Mucosa of rectum (tissue), 2 donors: ENCODE measurements around the gene ADAT3.

Experiments used
- H3K27ac ChIP-seq, 2 donors: one replicate each; pipeline ENCODE4 v1.7.0; 2013; ENCODE audit warnings: inconsistent platforms in 2 of 2, low read depth in 2 of 2, low read length in 2 of 2
- H3K27me3 ChIP-seq, 2 donors: one replicate each; pipeline ENCODE4 v1.7.0; 2013; ENCODE audit warnings: low read length in 2 of 2; ENCODE audit not compliant: control insufficient read depth in 2 of 2, insufficient read depth in 2 of 2
- H3K36me3 ChIP-seq, 2 donors: one replicate each; pipeline ENCODE4 v1.7.0; 2013; ENCODE audit warnings: low read length in 2 of 2; ENCODE audit not compliant: control insufficient read depth in 2 of 2, insufficient read depth in 2 of 2
- H3K4me1 ChIP-seq, 2 donors: one replicate each; pipeline ENCODE4 v1.7.0; 2013; ENCODE audit warnings: low read length in 2 of 2, mild to moderate bottlenecking in 1 of 2; ENCODE audit not compliant: control insufficient read depth in 2 of 2, insufficient read depth in 2 of 2
- H3K4me3 ChIP-seq, 2 donors: one replicate each; pipeline ENCODE4 v1.7.0; 2013; ENCODE audit warnings: low read length in 2 of 2
- H3K9ac ChIP-seq, 2 donors: one replicate each; pipeline ENCODE4 v1.7.0; 2013; ENCODE audit warnings: low read length in 2 of 2, low read depth in 1 of 2, mild to moderate bottlenecking in 1 of 2
- H3K9me3 ChIP-seq, 2 donors: one replicate each; pipeline ENCODE4 v1.7.0; 2013; ENCODE audit warnings: low read length in 2 of 2; ENCODE audit not compliant: control insufficient read depth in 2 of 2
- donor health status: healthy.
- donor health status: Normal muscosa, but diverticular disease.

Gene ADAT3

DNA sequence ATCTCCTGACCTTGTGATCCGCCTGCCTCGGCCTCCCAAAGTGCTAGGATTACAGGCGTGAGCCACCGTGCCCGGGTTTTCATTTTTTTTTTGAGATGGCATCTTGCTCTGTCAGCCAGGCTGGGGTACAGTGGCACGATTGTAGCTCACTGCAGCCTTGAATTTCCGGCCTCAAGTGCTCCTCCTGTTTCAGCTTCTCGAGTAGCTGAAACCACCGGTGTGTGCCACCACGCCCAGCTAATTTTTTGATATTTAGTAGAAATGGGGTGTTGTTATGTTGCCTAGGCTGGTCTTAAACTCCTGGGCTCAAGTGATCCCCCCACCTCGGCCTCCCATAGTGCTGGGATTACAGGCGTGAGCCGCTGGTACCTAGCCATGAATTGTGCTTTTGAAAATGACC, 5.9 kb downstream of the ADAT3 start:
- Histone ChIP-seq H3K4me1 (peaks cover 26 to 29% of the 10 kb centered on the region in 2 donors), H3K27me3 (no peaks in the 10 kb centered on the region), H3K27ac (no peak overlapping the region), H3K4me3 (no peak overlapping the region), H3K9ac (no peak overlapping the region), H3K9me3 (no peaks in the 10 kb centered on the region), H3K36me3 (peaks cover 8 to 19% of the 10 kb centered on the region in 2 donors)

DNA sequence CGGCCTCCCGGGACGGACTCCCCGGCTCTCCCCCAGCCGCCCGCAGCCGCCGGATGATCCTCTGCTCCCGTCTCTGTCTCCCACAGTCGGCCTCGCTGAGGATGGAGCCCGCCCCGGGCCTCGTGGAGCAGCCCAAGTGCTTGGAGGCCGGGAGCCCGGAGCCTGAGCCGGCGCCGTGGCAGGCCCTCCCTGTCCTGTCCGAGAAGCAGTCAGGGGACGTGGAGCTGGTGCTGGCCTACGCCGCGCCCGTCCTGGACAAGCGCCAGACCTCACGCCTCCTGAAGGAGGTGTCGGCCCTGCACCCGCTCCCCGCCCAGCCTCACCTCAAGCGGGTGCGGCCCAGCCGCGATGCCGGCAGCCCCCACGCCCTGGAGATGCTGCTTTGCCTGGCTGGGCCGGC, 6.8 kb downstream of the ADAT3 start:
- Histone ChIP-seq H3K4me3 (no peak overlapping the region), H3K27ac (peak overlapping the region; percentile 43 to 65), H3K9me3 (no peaks in the 10 kb centered on the region), H3K36me3 (peaks cover 8 to 19% of the 10 kb centered on the region in 2 donors), H3K4me1 (peaks cover 25 to 26% of the 10 kb centered on the region in 2 donors), H3K27me3 (no peaks in the 10 kb centered on the region), H3K9ac (peak overlapping the region in 1 of 2 donors; percentile 51)

GRCh38 chr19:1912760-1913505, 7.7 kb downstream of the ADAT3 start:
- peaks cover 13 to 20% of the 10 kb centered on the region in 2 donors for H3K36me3 ChIP-seq
- H3K9ac ChIP-seq: no peak overlapping the region
- no peaks in the 10 kb centered on the region for H3K9me3 ChIP-seq
- H3K27ac ChIP-seq: no peak overlapping the region
- H3K27me3 ChIP-seq: no peaks in the 10 kb centered on the region
- no peak overlapping the region for H3K4me3 ChIP-seq
- peaks cover 17 to 18% of the 10 kb centered on the region in 2 donors for H3K4me1 ChIP-seq

GRCh38 chr19:1913781-1914577, 8.8 kb downstream of the ADAT3 start:
- no peaks in the 10 kb centered on the region for H3K9me3 ChIP-seq
- H3K4me1 ChIP-seq: peaks cover 10 to 12% of the 10 kb centered on the region in 2 donors
- no peak overlapping the region for H3K27ac ChIP-seq
- no peak overlapping the region for H3K9ac ChIP-seq
- H3K4me3 ChIP-seq: no peak overlapping the region
- H3K36me3 ChIP-seq: peaks cover 18 to 27% of the 10 kb centered on the region in 2 donors
- H3K27me3 ChIP-seq: no peaks in the 10 kb centered on the region

GRCh38 chr19:1914826-1915341, 9.7 kb downstream of the ADAT3 start:
- Histone ChIP-seq H3K36me3 (peaks cover 20 to 28% of the 10 kb centered on the region in 2 donors), H3K4me3 (no peak overlapping the region), H3K9me3 (no peaks in the 10 kb centered on the region), H3K4me1 (peaks cover 3 to 4% of the 10 kb centered on the region in 2 donors), H3K27me3 (no peaks in the 10 kb centered on the region), H3K9ac (no peak overlapping the region), H3K27ac (no peak overlapping the region)

DNA sequence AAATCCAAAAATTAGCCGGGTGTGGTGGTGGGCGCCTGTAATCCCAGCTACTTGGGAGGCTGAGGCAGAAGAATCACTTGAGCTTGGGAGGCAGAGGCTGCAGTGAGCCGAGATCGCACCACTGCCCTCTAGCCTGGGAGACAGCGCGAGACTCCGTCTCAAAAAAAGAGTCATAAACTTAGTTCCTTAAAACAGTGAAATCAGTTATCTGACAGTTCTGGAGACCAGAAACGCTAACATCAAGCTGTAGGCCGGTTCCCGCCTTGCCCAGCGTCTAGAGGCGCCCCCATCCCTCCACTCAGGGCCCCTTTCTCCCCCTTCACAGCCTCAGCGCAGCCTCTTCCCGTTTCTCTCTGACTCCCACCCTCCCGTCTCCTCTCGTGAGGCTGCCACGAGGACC, 11.9 kb downstream of the ADAT3 start:
- H3K27ac ChIP-seq: no peak overlapping the region
- no peaks in the 10 kb centered on the region for H3K27me3 ChIP-seq
- H3K4me3 ChIP-seq: no peak overlapping the region
- peaks cover 0 to 1% of the 10 kb centered on the region in 2 donors for H3K4me1 ChIP-seq
- no peak overlapping the region for H3K9ac ChIP-seq
- H3K9me3 ChIP-seq: no peaks in the 10 kb centered on the region
- peaks cover 35 to 44% of the 10 kb centered on the region in 2 donors for H3K36me3 ChIP-seq

DNA sequence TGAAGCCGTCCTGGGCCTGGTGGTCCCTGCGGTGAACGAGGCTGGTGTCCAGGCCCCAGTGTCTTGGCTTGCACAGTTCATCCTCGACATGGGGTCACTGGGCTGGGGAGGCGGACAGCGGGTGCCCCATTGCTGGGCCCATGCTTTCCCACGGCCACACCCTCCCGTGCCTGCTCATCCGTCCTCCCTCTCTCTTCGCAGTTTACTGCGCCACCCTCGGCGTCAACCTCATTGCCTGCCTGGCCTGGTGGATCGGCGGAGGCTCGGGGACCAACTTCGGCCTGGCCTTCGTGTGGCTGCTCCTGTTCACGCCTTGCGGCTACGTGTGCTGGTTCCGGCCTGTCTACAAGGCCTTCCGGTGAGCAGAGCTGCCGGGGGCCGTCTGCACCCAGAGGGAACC, 12.7 kb downstream of the ADAT3 start:
- Histone ChIP-seq H3K27ac (no peak overlapping the region), H3K4me3 (no peak overlapping the region), H3K36me3 (peaks cover 41 to 42% of the 10 kb centered on the region in 2 donors), H3K9ac (no peak overlapping the region), H3K4me1 (no peaks in the 10 kb centered on the region), H3K9me3 (no peaks in the 10 kb centered on the region), H3K27me3 (no peaks in the 10 kb centered on the region)

DNA sequence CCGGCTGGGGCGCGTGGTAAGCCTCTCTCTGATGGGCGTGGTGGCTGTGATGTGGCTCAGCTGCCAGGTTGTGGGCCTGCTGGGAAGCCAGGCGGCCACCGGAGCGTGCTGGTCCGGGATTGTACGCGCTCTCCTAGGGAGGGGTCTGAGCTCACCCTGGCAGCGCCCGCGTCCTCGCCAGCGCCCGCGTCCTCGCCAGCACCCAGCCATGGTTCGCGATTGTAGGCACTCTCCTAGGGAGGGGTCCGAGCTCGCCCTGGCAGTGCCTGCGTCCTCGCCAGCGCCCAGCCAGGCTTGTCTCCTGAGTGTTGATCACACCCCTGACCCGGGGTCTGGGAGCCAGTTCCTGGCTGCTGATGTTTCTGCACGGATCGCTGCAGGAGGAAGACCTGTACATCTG, 13.8 kb downstream of the ADAT3 start:
- Histone ChIP-seq H3K36me3 (peaks cover 38 to 40% of the 10 kb centered on the region in 2 donors), H3K27ac (no peak overlapping the region), H3K4me1 (no peaks in the 10 kb centered on the region), H3K9ac (no peak overlapping the region), H3K27me3 (no peaks in the 10 kb centered on the region), H3K4me3 (no peak overlapping the region), H3K9me3 (no peaks in the 10 kb centered on the region)

DNA sequence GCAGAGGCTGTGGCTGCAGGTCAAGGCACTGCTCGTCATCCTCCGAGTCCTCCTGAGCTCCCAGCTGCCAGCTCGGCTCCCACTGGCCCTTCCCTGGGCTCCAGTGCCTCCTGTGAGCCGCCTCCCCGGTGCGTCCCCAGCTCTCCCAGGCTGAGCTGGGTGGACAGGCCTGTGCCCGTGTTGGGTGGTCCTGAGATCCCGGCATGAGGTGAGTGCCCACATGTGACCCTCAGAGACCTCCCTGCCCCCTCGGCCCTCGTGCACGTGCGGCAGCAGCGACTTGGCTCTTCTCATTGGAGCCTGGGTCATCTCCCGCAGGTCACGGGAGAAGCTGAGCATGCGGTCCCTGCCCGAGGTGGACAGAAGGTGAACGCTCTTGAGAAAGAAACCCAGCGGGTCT, 15.4 kb downstream of the ADAT3 start:
- H3K9ac ChIP-seq: no peak overlapping the region
- H3K4me1 ChIP-seq: no peaks in the 10 kb centered on the region
- H3K36me3 ChIP-seq: peaks cover 32 to 42% of the 10 kb centered on the region in 2 donors
- no peaks in the 10 kb centered on the region for H3K9me3 ChIP-seq
- no peak overlapping the region for H3K4me3 ChIP-seq
- H3K27me3 ChIP-seq: no peaks in the 10 kb centered on the region
- no peak overlapping the region for H3K27ac ChIP-seq

GRCh38 chr19:1921326-1921725, 16.1 kb downstream of the ADAT3 start:
- H3K36me3 ChIP-seq: peaks cover 32 to 42% of the 10 kb centered on the region in 2 donors
- no peaks in the 10 kb centered on the region for H3K4me1 ChIP-seq
- no peaks in the 10 kb centered on the region for H3K9me3 ChIP-seq
- no peak overlapping the region for H3K4me3 ChIP-seq
- H3K9ac ChIP-seq: no peak overlapping the region
- no peaks in the 10 kb centered on the region for H3K27me3 ChIP-seq
- H3K27ac ChIP-seq: no peak overlapping the region
